Bronchial epithelial cell (primary cell): ENCODE data around the gene LCMT2. TPM values are rescaled to one million over a fixed set of nuclear protein-coding genes. Genes with fewer than 3 reads are reported as not detected.

Source experiments
- DNase-seq: peaks from one replicate; pipeline ENCODE4 v3.0.0-alpha.2; 2010; ENCODE audit warnings: low read depth
- FAIRE-seq: peaks from 2 replicates; lab custom pipeline; 2011; peaks lifted over from hg19 to GRCh38; lab: Jason Lieb, UNC
- H3K27me3 ChIP-seq: 2 replicates; pipeline ENCODE4 v1.5.1; 2011; ENCODE audit warnings: low read length; ENCODE audit not compliant: control insufficient read depth, insufficient read depth
- H3K36me3 ChIP-seq: 2 replicates; pipeline ENCODE4 v1.5.1; 2011; ENCODE audit warnings: low read length; ENCODE audit not compliant: control insufficient read depth, insufficient read depth
- H3K4me3 ChIP-seq: 2 replicates; pipeline ENCODE4 v1.5.1; 2011; ENCODE audit warnings: mild to moderate bottlenecking, low read depth, low read length, control low read depth
- total RNA-seq: library from RNA; depleted of rRNA; stranded (reverse); fragments of >200 nt; gene quantifications from 2 replicates; pipeline ENCODE4 v1.2.1, GENCODE V29; 2014
- TF ChIP-seq, protein P1 (sequence below): IDR thresholded peaks from 2 replicates; pipeline ENCODE4 v1.5.1; 2011; ENCODE audit warnings: mild to moderate bottlenecking, moderate library complexity, low read length, control low read depth, inconsistent platforms; ENCODE audit not compliant: insufficient read depth, severe bottlenecking

The LCMT2 gene, protein sequence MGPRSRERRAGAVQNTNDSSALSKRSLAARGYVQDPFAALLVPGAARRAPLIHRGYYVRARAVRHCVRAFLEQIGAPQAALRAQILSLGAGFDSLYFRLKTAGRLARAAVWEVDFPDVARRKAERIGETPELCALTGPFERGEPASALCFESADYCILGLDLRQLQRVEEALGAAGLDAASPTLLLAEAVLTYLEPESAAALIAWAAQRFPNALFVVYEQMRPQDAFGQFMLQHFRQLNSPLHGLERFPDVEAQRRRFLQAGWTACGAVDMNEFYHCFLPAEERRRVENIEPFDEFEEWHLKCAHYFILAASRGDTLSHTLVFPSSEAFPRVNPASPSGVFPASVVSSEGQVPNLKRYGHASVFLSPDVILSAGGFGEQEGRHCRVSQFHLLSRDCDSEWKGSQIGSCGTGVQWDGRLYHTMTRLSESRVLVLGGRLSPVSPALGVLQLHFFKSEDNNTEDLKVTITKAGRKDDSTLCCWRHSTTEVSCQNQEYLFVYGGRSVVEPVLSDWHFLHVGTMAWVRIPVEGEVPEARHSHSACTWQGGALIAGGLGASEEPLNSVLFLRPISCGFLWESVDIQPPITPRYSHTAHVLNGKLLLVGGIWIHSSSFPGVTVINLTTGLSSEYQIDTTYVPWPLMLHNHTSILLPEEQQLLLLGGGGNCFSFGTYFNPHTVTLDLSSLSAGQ
- 5.4 and 11.3 TPM in 2 replicates for total RNA-seq

DNA sequence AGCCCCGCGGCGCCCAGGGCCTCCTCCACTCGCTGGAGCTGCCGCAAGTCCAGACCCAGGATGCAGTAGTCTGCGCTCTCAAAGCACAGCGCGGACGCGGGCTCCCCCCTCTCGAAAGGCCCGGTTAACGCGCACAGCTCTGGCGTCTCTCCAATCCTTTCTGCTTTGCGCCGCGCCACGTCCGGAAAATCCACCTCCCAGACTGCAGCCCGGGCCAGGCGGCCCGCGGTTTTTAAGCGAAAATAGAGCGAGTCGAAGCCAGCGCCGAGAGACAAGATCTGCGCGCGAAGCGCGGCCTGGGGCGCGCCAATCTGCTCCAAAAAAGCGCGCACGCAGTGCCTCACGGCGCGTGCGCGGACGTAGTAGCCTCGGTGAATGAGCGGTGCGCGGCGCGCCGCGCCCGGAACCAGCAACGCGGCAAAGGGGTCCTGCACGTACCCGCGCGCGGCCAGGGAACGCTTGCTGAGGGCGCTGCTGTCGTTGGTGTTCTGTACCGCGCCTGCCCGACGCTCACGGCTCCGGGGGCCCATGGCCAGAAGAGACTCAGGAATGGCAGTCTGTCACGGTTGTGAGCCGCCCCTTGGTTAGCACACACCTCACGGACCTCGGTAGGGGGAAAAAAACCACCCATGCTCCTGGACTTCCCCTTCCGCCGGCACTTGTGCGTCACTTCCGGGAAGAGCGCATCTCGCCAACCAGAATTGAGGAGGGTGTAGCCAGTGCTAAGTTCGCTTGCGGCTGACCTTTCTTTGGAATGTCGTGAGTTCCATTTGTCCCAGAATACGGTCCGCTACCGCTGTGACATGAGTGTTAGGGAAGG is at the start of gene LCMT2:
Gene LCMT2 (minus strand): TSS at position 614 of the 820 bp plus-strand sequence. CDS start 84 bp downstream, at position 530.
- TF ChIP-seq, protein P1, sequence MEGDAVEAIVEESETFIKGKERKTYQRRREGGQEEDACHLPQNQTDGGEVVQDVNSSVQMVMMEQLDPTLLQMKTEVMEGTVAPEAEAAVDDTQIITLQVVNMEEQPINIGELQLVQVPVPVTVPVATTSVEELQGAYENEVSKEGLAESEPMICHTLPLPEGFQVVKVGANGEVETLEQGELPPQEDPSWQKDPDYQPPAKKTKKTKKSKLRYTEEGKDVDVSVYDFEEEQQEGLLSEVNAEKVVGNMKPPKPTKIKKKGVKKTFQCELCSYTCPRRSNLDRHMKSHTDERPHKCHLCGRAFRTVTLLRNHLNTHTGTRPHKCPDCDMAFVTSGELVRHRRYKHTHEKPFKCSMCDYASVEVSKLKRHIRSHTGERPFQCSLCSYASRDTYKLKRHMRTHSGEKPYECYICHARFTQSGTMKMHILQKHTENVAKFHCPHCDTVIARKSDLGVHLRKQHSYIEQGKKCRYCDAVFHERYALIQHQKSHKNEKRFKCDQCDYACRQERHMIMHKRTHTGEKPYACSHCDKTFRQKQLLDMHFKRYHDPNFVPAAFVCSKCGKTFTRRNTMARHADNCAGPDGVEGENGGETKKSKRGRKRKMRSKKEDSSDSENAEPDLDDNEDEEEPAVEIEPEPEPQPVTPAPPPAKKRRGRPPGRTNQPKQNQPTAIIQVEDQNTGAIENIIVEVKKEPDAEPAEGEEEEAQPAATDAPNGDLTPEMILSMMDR, result no peak
- Histone ChIP-seq H3K27me3 (no peaks in the 10 kb centered on the region), H3K36me3 (peaks cover 2% of the 10 kb centered on the region), H3K4me3 (peak within 1 kb of the TSS; percentile 66)
- DNase-seq, result peak; percentile 89
- peak; percentile 73 for FAIRE-seq

DNA sequence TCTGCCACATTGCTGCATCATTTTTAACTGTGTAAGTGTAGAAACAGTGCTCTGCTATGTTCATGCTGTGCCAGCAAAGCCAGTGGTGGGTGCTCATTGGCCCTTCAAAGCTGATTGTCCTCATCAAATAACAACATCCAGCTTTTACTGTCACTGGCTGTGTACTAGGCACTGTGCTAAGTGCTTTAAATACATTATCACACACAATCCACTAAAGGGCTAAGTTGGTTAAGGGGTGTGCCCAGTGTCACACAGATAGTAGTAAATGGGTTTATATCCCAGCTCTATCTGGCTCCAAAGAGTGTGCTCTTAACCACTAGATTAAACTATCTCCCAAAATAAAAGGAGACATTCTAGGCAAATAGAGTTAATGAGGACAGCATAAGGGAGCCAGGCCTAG is 48.2 kb upstream of the LCMT2 start:
- H3K36me3 ChIP-seq, result peaks cover 13% of the 10 kb centered on the region
- TF ChIP-seq, protein P1, result no peak
- FAIRE-seq, result no peak

DNA sequence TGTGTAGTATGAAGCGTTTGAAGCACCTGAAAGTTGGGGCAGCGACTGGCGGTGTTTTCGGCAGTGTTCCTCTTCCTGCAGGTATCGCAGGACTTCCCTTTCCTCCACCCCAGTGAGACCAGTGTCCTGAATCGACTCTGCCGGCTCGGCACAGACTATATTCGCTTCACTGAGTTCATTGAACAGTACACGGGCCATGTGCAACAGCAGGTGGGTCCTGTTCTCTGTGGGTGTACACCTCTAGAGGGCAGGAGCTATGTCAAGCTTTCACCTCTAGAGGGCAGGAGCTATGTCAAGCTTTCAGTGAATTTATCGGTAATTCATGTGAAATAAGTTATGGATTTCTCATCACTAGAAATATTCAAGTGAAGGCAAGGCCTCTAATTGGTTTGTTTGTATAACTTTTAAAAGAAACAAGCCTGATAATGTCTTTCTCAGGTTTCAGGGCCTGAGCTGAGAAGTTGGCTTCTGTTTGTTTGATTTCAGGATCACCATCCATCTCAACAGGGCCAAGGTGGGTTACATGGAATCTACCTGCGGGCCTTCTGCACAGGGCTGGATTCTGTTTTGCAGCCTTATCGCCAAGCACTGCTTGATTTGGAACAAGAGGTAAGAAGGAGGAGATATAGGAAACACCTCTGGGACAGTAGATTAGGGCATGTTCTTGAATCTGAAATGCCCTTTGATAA is 45.8 kb upstream of the LCMT2 start:
- no peak overlapping the region for H3K4me3 ChIP-seq
- DNase-seq, result peak; percentile 33
- FAIRE-seq, result no peak
- TF ChIP-seq, protein P1, result peak; percentile 67
- H3K36me3 ChIP-seq, result peaks cover 7% of the 10 kb centered on the region
- no peaks in the 10 kb centered on the region for H3K27me3 ChIP-seq

More for the DNA sequence above, 48.2 kb upstream of the LCMT2 start:
- no peaks in the 10 kb centered on the region for H3K27me3 ChIP-seq
- no peak overlapping the region for H3K4me3 ChIP-seq
- no peak for DNase-seq

DNA sequence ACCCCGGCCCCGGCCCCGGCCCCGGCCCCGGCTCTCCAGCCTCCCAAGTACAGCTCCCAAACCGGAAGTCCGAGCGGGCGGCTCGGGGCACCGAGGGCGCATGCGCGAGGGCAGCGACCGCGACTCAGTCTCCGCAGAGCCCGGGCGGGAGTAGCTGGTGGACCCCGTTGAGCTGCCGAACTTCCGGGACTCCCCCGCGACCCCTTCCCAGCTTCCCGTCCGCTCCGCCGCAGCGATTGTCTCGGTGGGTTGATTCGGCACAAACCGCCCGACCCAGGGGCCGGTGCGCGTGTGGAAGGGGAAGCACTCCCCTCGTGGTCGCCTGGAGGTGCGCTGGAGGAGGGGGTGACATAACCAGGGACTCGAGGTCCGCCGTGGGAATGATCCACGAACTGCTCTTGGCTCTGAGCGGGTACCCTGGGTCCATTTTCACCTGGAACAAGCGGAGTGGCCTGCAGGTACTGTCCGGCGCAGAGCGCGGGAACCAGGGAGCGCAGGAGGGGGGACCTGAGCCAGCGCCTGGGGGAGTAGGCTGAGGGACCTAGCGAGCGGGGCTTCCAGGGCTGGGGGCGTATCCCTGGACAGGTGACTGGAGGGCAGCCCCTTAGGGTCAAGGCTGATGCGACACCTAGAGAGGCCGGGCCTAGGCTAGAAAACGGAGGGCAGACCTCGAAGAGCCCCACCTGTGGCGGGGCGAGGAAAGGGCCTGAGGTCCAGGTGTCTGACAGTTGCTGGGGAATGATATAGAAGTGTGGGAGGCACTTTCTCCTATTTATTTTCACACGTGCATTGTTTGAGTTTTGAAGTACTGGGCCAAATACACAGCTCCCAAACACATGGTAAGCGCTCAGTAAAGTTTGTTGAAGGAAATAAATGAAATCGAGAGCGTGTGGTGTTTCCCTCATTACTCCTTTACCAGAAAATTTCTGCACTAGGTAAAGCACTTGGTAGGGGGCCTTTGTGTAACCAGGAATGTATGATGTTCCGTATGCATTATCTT is 40.9 kb upstream of the LCMT2 start, which contains the start of the genes TUBGCP4 and ZSCAN29:
Gene TUBGCP4 (plus strand): TSS at position 127 of the 1,000 bp plus-strand sequence. CDS start 254 bp downstream, at position 381.
Gene ZSCAN29 (minus strand): TSS at position 69 of the 1,000 bp plus-strand sequence. CDS start 1,130 bp downstream, outside the sequence.
- DNase-seq (peak; percentile 53), FAIRE-seq (no peak)
- H3K27me3 ChIP-seq, result no peaks in the 10 kb centered on the region
- H3K36me3 ChIP-seq, result peaks cover 6% of the 10 kb centered on the region
- H3K4me3 ChIP-seq, result peak within 1 kb of the TSS; percentile 94
- TF ChIP-seq, protein P1, result peak; percentile 66
